ENCODE data around the gene PDIK1L.

PDIK1L gene

GRCh38 chr1:26079178-26079563, 32.5 kb upstream of the PDIK1L start:
- H4K8ac ChIP-seq (ENCODE audit: low read length) = peak overlapping the region; percentile 48
- no peak overlapping the region for H3K9ac ChIP-seq (ENCODE audit: low read length)
- no peak overlapping the region for H3K27ac ChIP-seq (ENCODE audit: low read length, poor library complexity, severe bottlenecking)
- H2BK5ac ChIP-seq (ENCODE audit: low read depth, low read length, poor library complexity, severe bottlenecking) = no peak overlapping the region
- no peak overlapping the region for H3K4ac ChIP-seq (ENCODE audit: low read depth in 1 of 2, low read length in 2 of 2)
- no peaks in the 10 kb centered on the region for H3K79me1 ChIP-seq (replicated peaks; ENCODE audit: low read length, poor library complexity, severe bottlenecking)
- no peaks in the 10 kb centered on the region for H3K9me3 ChIP-seq (ENCODE audit: control insufficient read depth, low read length)
- no peak overlapping the region for H3K4me2 ChIP-seq (ENCODE audit: low read length, poor library complexity, severe bottlenecking)
- H3K14ac ChIP-seq (ENCODE audit: low read length in 2 of 2) = no peak overlapping the region
- 50% methylated on average over 7 of the region's 7 CpGs for WGBS
- H3K4me3 ChIP-seq (ENCODE audit: insufficient read depth in 1 of 2, low read depth in 1 of 2, low read length in 2 of 2) = no peak overlapping the region
- no peak for DNase-seq
- H2AK5ac ChIP-seq (ENCODE audit: low read length, severe bottlenecking) = no peak overlapping the region
- peak overlapping the region in 1 of 2 experiments; percentile 33 for H2BK12ac ChIP-seq (ENCODE audit: low read length in 2 of 2)
- no peak overlapping the region for H3K23ac ChIP-seq (ENCODE audit: low read length in 2 of 2)
- H2BK120ac ChIP-seq (ENCODE audit: low read depth, low read length) = no peak overlapping the region
- H4K91ac ChIP-seq (ENCODE audit: low read length) = no peak overlapping the region
- peak overlapping the region; percentile 16 to 84 for H3K18ac ChIP-seq (ENCODE audit: low read depth in 1 of 2, low read length in 2 of 2)
- H3K4me1 ChIP-seq (ENCODE audit: control insufficient read depth, insufficient read depth, low read depth, low read length) = peaks cover 9% of the 10 kb centered on the region
- peak overlapping the region; percentile 79 for H2BK15ac ChIP-seq (ENCODE audit: low read depth, poor library complexity, severe bottlenecking)
- no peaks in the 10 kb centered on the region for H3K36me3 ChIP-seq (ENCODE audit: control insufficient read depth in 1 of 2, insufficient read depth in 2 of 2, low read depth in 1 of 2, low read length in 2 of 2)
- H2AFZ ChIP-seq (ENCODE audit: low read depth, low read length) = no peak overlapping the region
- peaks cover 29% of the 10 kb centered on the region in 2 experiments for H3K27me3 ChIP-seq (ENCODE audit: control insufficient read depth in 1 of 2, insufficient read depth in 1 of 2, low read length in 2 of 2)

GRCh38 chr1:26079960-26080814, 31.4 kb upstream of the PDIK1L start:
- WGBS = 44% methylated on average over 2 of the region's 9 CpGs
- H2BK15ac ChIP-seq (ENCODE audit: low read depth, poor library complexity, severe bottlenecking) = no peak overlapping the region
- no peak overlapping the region for H2BK5ac ChIP-seq (ENCODE audit: low read depth, low read length, poor library complexity, severe bottlenecking)

GRCh38 chr1:26081267-26082019, 30.2 kb upstream of the PDIK1L start:
- Histone ChIP-seq H3K14ac (ENCODE audit: low read length in 2 of 2) (no peak overlapping the region), H2BK12ac (ENCODE audit: low read length in 2 of 2) (peak overlapping the region in 1 of 2 experiments; percentile 56), H3K18ac (ENCODE audit: low read depth in 1 of 2, low read length in 2 of 2) (peak overlapping the region; percentile 38 to 56), H2BK120ac (ENCODE audit: low read depth, low read length) (no peak overlapping the region), H3K4me1 (ENCODE audit: control insufficient read depth, insufficient read depth, low read depth, low read length) (peaks cover 10% of the 10 kb centered on the region), H3K79me1 (replicated peaks; ENCODE audit: low read length, poor library complexity, severe bottlenecking) (no peaks in the 10 kb centered on the region), H3K4me3 (ENCODE audit: insufficient read depth in 1 of 2, low read depth in 1 of 2, low read length in 2 of 2) (no peak overlapping the region), H2BK15ac (ENCODE audit: low read depth, poor library complexity, severe bottlenecking) (no peak overlapping the region), H3K4ac (ENCODE audit: low read depth in 1 of 2, low read length in 2 of 2) (peak overlapping the region in 1 of 2 experiments; percentile 20), H4K8ac (ENCODE audit: low read length) (peak overlapping the region; percentile 48), H3K23ac (ENCODE audit: low read length in 2 of 2) (no peak overlapping the region), H3K4me2 (ENCODE audit: low read length, poor library complexity, severe bottlenecking) (no peak overlapping the region), H2BK5ac (ENCODE audit: low read depth, low read length, poor library complexity, severe bottlenecking) (no peak overlapping the region), H2AFZ (ENCODE audit: low read depth, low read length) (no peak overlapping the region), H3K36me3 (ENCODE audit: control insufficient read depth in 1 of 2, insufficient read depth in 2 of 2, low read depth in 1 of 2, low read length in 2 of 2) (no peaks in the 10 kb centered on the region), H3K9ac (ENCODE audit: low read length) (no peak overlapping the region), H2AK5ac (ENCODE audit: low read length, severe bottlenecking) (no peak overlapping the region), H4K91ac (ENCODE audit: low read length) (peak overlapping the region; percentile 45), H3K9me3 (ENCODE audit: control insufficient read depth, low read length) (no peaks in the 10 kb centered on the region), H3K27me3 (ENCODE audit: control insufficient read depth in 1 of 2, insufficient read depth in 1 of 2, low read length in 2 of 2) (peaks cover 28 to 30% of the 10 kb centered on the region in 2 experiments), H3K27ac (ENCODE audit: low read length, poor library complexity, severe bottlenecking) (no peak overlapping the region)
- no peak for DNase-seq
- 85% methylated on average over 8 of the region's 8 CpGs for WGBS

More at GRCh38 chr1:26079960-26080814, 31.4 kb upstream of the PDIK1L start:
- no peak overlapping the region for H2BK120ac ChIP-seq (ENCODE audit: low read depth, low read length)
- H3K4me1 ChIP-seq (ENCODE audit: control insufficient read depth, insufficient read depth, low read depth, low read length) = peaks cover 10% of the 10 kb centered on the region
- H2AFZ ChIP-seq (ENCODE audit: low read depth, low read length) = no peak overlapping the region
- peaks cover 28 to 39% of the 10 kb centered on the region in 2 experiments for H3K27me3 ChIP-seq (ENCODE audit: control insufficient read depth in 1 of 2, insufficient read depth in 1 of 2, low read length in 2 of 2)
- no peak for DNase-seq
- H3K9me3 ChIP-seq (ENCODE audit: control insufficient read depth, low read length) = no peaks in the 10 kb centered on the region
- no peak overlapping the region for H3K4me2 ChIP-seq (ENCODE audit: low read length, poor library complexity, severe bottlenecking)
- no peak overlapping the region for H2AK5ac ChIP-seq (ENCODE audit: low read length, severe bottlenecking)
- H3K9ac ChIP-seq (ENCODE audit: low read length) = no peak overlapping the region
- no peak overlapping the region for H3K23ac ChIP-seq (ENCODE audit: low read length in 2 of 2)
- H3K14ac ChIP-seq (ENCODE audit: low read length in 2 of 2) = no peak overlapping the region
- no peak overlapping the region for H2BK12ac ChIP-seq (ENCODE audit: low read length in 2 of 2)
- H3K4ac ChIP-seq (ENCODE audit: low read depth in 1 of 2, low read length in 2 of 2) = no peak overlapping the region
- no peak overlapping the region for H4K8ac ChIP-seq (ENCODE audit: low read length)
- H4K91ac ChIP-seq (ENCODE audit: low read length) = no peak overlapping the region
- H3K4me3 ChIP-seq (ENCODE audit: insufficient read depth in 1 of 2, low read depth in 1 of 2, low read length in 2 of 2) = no peak overlapping the region
- no peaks in the 10 kb centered on the region for H3K36me3 ChIP-seq (ENCODE audit: control insufficient read depth in 1 of 2, insufficient read depth in 2 of 2, low read depth in 1 of 2, low read length in 2 of 2)
- H3K18ac ChIP-seq (ENCODE audit: low read depth in 1 of 2, low read length in 2 of 2) = no peak overlapping the region
- no peaks in the 10 kb centered on the region for H3K79me1 ChIP-seq (replicated peaks; ENCODE audit: low read length, poor library complexity, severe bottlenecking)
- H3K27ac ChIP-seq (ENCODE audit: low read length, poor library complexity, severe bottlenecking) = no peak overlapping the region

- H3K79me1 ChIP-seq (replicated peaks; ENCODE audit: low read length, poor library complexity, severe bottlenecking) = no peaks in the 10 kb centered on the region
- H3K27ac ChIP-seq (ENCODE audit: low read length, poor library complexity, severe bottlenecking) = no peak overlapping the region
- H2BK120ac ChIP-seq (ENCODE audit: low read depth, low read length) = no peak overlapping the region
- H3K36me3 ChIP-seq (ENCODE audit: control insufficient read depth in 1 of 2, insufficient read depth in 2 of 2, low read depth in 1 of 2, low read length in 2 of 2) = no peaks in the 10 kb centered on the region
- no peaks in the 10 kb centered on the region for H3K9me3 ChIP-seq (ENCODE audit: control insufficient read depth, low read length)
- WGBS = 82% methylated on average over 2 of the region's 3 CpGs
- H4K8ac ChIP-seq (ENCODE audit: low read length) = no peak overlapping the region
- H2BK15ac ChIP-seq (ENCODE audit: low read depth, poor library complexity, severe bottlenecking) = no peak overlapping the region
- peak overlapping the region in 1 of 2 experiments; percentile 6 for H3K18ac ChIP-seq (ENCODE audit: low read depth in 1 of 2, low read length in 2 of 2)
- H3K14ac ChIP-seq (ENCODE audit: low read length in 2 of 2) = no peak overlapping the region
- no peak overlapping the region for H3K9ac ChIP-seq (ENCODE audit: low read length)
- H3K4me1 ChIP-seq (ENCODE audit: control insufficient read depth, insufficient read depth, low read depth, low read length) = peaks cover 10% of the 10 kb centered on the region
- no peak overlapping the region for H2BK12ac ChIP-seq (ENCODE audit: low read length in 2 of 2)
- H3K4me3 ChIP-seq (ENCODE audit: insufficient read depth in 1 of 2, low read depth in 1 of 2, low read length in 2 of 2) = no peak overlapping the region
- no peak overlapping the region for H4K91ac ChIP-seq (ENCODE audit: low read length)
- no peak overlapping the region for H3K4ac ChIP-seq (ENCODE audit: low read depth in 1 of 2, low read length in 2 of 2)
- peaks cover 29 to 30% of the 10 kb centered on the region in 2 experiments for H3K27me3 ChIP-seq (ENCODE audit: control insufficient read depth in 1 of 2, insufficient read depth in 1 of 2, low read length in 2 of 2)
- H2AK5ac ChIP-seq (ENCODE audit: low read length, severe bottlenecking) = no peak overlapping the region
- H3K23ac ChIP-seq (ENCODE audit: low read length in 2 of 2) = no peak overlapping the region
- no peak for DNase-seq
- no peak overlapping the region for H2BK5ac ChIP-seq (ENCODE audit: low read depth, low read length, poor library complexity, severe bottlenecking)
- no peak overlapping the region for H2AFZ ChIP-seq (ENCODE audit: low read depth, low read length)
- no peak overlapping the region for H3K4me2 ChIP-seq (ENCODE audit: low read length, poor library complexity, severe bottlenecking)
Measured at GRCh38 chr1:26082020-26082350, 29.6 kb upstream of the PDIK1L start.

All from mesenchymal stem cell (in vitro differentiated cells and primary cell).